Neural cell (in vitro differentiated cells): Measurements from ENCODE around the gene GRIA1. TPM values are rescaled to one million over a fixed set of nuclear protein-coding genes. Genes with fewer than 3 reads are reported as not detected.

Source experiments
- H2AFZ ChIP-seq: fragments of 200-600, 300-800 bp; sonication (generic), shearing (Covaris generic); 2 replicates; pipeline ENCODE4 v1.6.0; 2014; ENCODE audit warnings: low read depth, mild to moderate bottlenecking, antibody characterized with exemption, low read length, moderate library complexity
- H3F3A ChIP-seq: fragments of 200-600 bp; shearing (Covaris generic); 2 replicates; pipeline ENCODE4 v1.6.1; 2016; ENCODE audit warnings: mild to moderate bottlenecking, moderate library complexity, mixed read lengths, antibody characterized with exemption, low read length; ENCODE audit not compliant: insufficient read depth, poor library complexity, severe bottlenecking
- H3K27ac ChIP-seq: fragments of 200-600, 300-800 bp; sonication (generic), shearing (Covaris generic); 2 replicates; pipeline ENCODE4 v1.5.1; 2014; ENCODE audit warnings: mild to moderate bottlenecking, low read length, moderate library complexity
- H3K27me3 ChIP-seq: fragments of 300-800, 200-600 bp; sonication (generic), shearing (Covaris generic); 2 replicates; pipeline ENCODE4 v1.6.0; 2014; ENCODE audit warnings: mild to moderate bottlenecking, low read depth, low read length, moderate library complexity; ENCODE audit not compliant: insufficient read depth
- H3K36me3 ChIP-seq: fragments of 300-800, 200-600 bp; sonication (generic), shearing (Covaris generic); 2 replicates; pipeline ENCODE4 v1.5.1; 2014; ENCODE audit warnings: mild to moderate bottlenecking, antibody characterized with exemption, low read length, moderate library complexity; ENCODE audit not compliant: insufficient read depth
- H3K4me2 ChIP-seq: fragments of 300-800, 200-600 bp; sonication (generic), shearing (Covaris generic); 2 replicates; pipeline ENCODE4 v1.6.0; 2014; ENCODE audit warnings: mild to moderate bottlenecking, low read length
- H3K4me3 ChIP-seq: fragments of 300-800, 200-600 bp; sonication (generic), shearing (Covaris generic); 2 replicates; pipeline ENCODE4 v1.5.1; 2014; ENCODE audit warnings: mild to moderate bottlenecking, low read length, moderate library complexity
- H3K79me2 ChIP-seq: fragments of 200-600 bp; shearing (Covaris generic); replicated peaks from 2 replicates; pipeline ENCODE4 v1.6.0; 2014; ENCODE audit warnings: mild to moderate bottlenecking, low read length, moderate library complexity; ENCODE audit not compliant: insufficient read depth
- H3K9ac ChIP-seq: fragments of 300-800, 200-600 bp; sonication (generic), shearing (Covaris generic); 2 replicates; pipeline ENCODE4 v1.6.1; 2016; ENCODE audit warnings: mild to moderate bottlenecking, low read length, mixed read lengths
- H3K9me2 ChIP-seq: fragments of 200-600 bp; shearing (Covaris generic); 2 replicates; pipeline ENCODE4 v1.6.1; 2016; ENCODE audit warnings: mild to moderate bottlenecking, low read length, mixed read lengths; ENCODE audit not compliant: insufficient read depth
- H3K9me3 ChIP-seq: fragments of 200-600, 300-800 bp; sonication (generic), shearing (Covaris generic); 2 replicates; pipeline ENCODE4 v1.6.1; 2016; ENCODE audit warnings: mild to moderate bottlenecking, mixed run types, low read length, moderate library complexity, mixed read lengths
- H4K20me1 ChIP-seq: fragments of 200-600 bp; shearing (Covaris generic); 2 replicates; pipeline ENCODE4 v1.6.1; 2016; ENCODE audit warnings: mild to moderate bottlenecking, mixed run types; ENCODE audit not compliant: insufficient read depth
- CTCF ChIP-seq: fragments of 450-650 bp; IDR thresholded peaks from 2 replicates; pipeline ENCODE4 v1.5.1; 2014; ENCODE audit warnings: antibody characterized with exemption, mild to moderate bottlenecking, moderate library complexity; ENCODE audit not compliant: poor library complexity, severe bottlenecking
- EP300 ChIP-seq: fragments of 450-650 bp; conservative IDR thresholded peaks from 2 replicates; pipeline ENCODE4 v1.6.1; 2014; ENCODE audit warnings: antibody characterized with exemption, mild to moderate bottlenecking, moderate library complexity; ENCODE audit not compliant: poor library complexity, severe bottlenecking
- EZH2 ChIP-seq: fragments of 200-600, 300-800 bp; shearing (Covaris generic), sonication (generic); IDR thresholded peaks from 2 replicates; pipeline ENCODE4 v1.6.1; 2014; ENCODE audit warnings: antibody characterized with exemption, low read length, borderline replicate concordance, mild to moderate bottlenecking; ENCODE audit not compliant: insufficient read depth, poor library complexity, severe bottlenecking
- MXI1 ChIP-seq: fragments of 450-650 bp; conservative IDR thresholded peaks from 2 replicates; pipeline ENCODE4 v1.6.1; 2014; ENCODE audit warnings: antibody characterized with exemption, mild to moderate bottlenecking; ENCODE audit not compliant: poor library complexity, severe bottlenecking
- POLR2AphosphoS5 ChIP-seq: IDR thresholded peaks from 2 replicates; pipeline ENCODE4 v1.6.1; 2012
- RAD21 ChIP-seq: fragments of 450-650 bp; conservative IDR thresholded peaks from 2 replicates; pipeline ENCODE4 v1.6.1; 2014; ENCODE audit warnings: antibody characterized with exemption, mild to moderate bottlenecking, moderate library complexity
- REST ChIP-seq: IDR thresholded peaks from 2 replicates; pipeline ENCODE4 v1.6.1; 2012; ENCODE audit warnings: borderline replicate concordance
- SMC3 ChIP-seq: fragments of 450-650 bp; conservative IDR thresholded peaks from 2 replicates; pipeline ENCODE4 v1.6.1; 2014; ENCODE audit warnings: antibody characterized with exemption, mild to moderate bottlenecking, moderate library complexity; ENCODE audit not compliant: poor library complexity
- TAF1 ChIP-seq: IDR thresholded peaks from 2 replicates; pipeline ENCODE4 v1.6.1; 2012; ENCODE audit warnings: low read depth
- polyA plus RNA-seq: library from polyadenylated mRNA; depleted of rRNA; stranded (reverse); fragments of >200 nt; gene quantifications from 2 replicates; pipeline ENCODE4 v1.2.3, GENCODE V29; 2014

Gene GRIA1
- polyA plus RNA-seq, 1 donor from 2014 or later = 59.6 TPM

GRCh38 chr5:153508700-153509099 is 18.2 kb downstream of the GRIA1 start:
- H2AFZ ChIP-seq = no peak overlapping the region
- H3K9me3 ChIP-seq = no peaks in the 10 kb centered on the region
- H3K27ac ChIP-seq = no peak overlapping the region
- H3K4me2 ChIP-seq = no peak overlapping the region
- no peaks in the 10 kb centered on the region for H3K36me3 ChIP-seq
- H3F3A ChIP-seq = no peaks in the 10 kb centered on the region
- no peak overlapping the region for H3K9ac ChIP-seq
- no peaks in the 10 kb centered on the region for H3K9me2 ChIP-seq
- H3K79me2 ChIP-seq = peaks cover 4% of the 10 kb centered on the region
- H4K20me1 ChIP-seq = no peaks in the 10 kb centered on the region
- no peak overlapping the region for H3K4me3 ChIP-seq
- no peaks in the 10 kb centered on the region for H3K27me3 ChIP-seq
- TF ChIP-seq CTCF (no peak), EZH2 (no peak), SMC3 (no peak), REST (no peak), POLR2AphosphoS5 (no peak), MXI1 (no peak), EP300 (no peak), TAF1 (no peak), RAD21 (no peak)

- Histone ChIP-seq H3F3A (no peaks in the 10 kb centered on the region), H3K27ac (no peak overlapping the region), H3K27me3 (no peaks in the 10 kb centered on the region)
Measured at GRCh38 chr5:153511622-153512021, 21.2 kb downstream of the GRIA1 start.

More at GRCh38 chr5:153511622-153512021, 21.2 kb downstream of the GRIA1 start:
- Histone ChIP-seq H3K9me3 (peaks cover 9% of the 10 kb centered on the region), H3K36me3 (peaks cover 9% of the 10 kb centered on the region), H3K4me3 (no peak overlapping the region), H3K4me2 (no peak overlapping the region), H3K9ac (no peak overlapping the region), H4K20me1 (no peaks in the 10 kb centered on the region), H3K79me2 (peaks cover 15% of the 10 kb centered on the region), H2AFZ (no peak overlapping the region), H3K9me2 (no peaks in the 10 kb centered on the region)
- TF ChIP-seq REST (no peak), EZH2 (no peak), MXI1 (no peak), CTCF (no peak), EP300 (no peak), TAF1 (no peak), POLR2AphosphoS5 (no peak), SMC3 (no peak)
